ENCODE results near the gene TIMM10B.

GRCh38 chr11:6472934-6473333 lies 8.4 kb upstream of the TIMM10B start:
- TF ChIP-seq CTCF (IDR thresholded peaks at IDR 0.05), result no peak
- TF ChIP-seq POLR2A (IDR thresholded peaks at IDR 0.05), result no peak
